ENCODE results near the gene CACNA1C. TPM values are rescaled to one million over a fixed set of nuclear protein-coding genes. Genes with fewer than 3 reads are reported as not detected.
A peak's percentile ranks its signal among the peaks of the same experiment; 100 is the strongest.

Gene CACNA1C
- total RNA-seq, 1 experiment from 2014 or later = 1.1 TPM

- Histone ChIP-seq H3K9ac (ENCODE audit: extremely low read depth, insufficient read length, low read length) (no peak overlapping the region), H3K4me2 (ENCODE audit: insufficient read depth, insufficient read length, low read length) (no peak overlapping the region), H2BK120ac (ENCODE audit: low read depth, low read length, poor library complexity, severe bottlenecking) (no peak overlapping the region), H3K27me3 (ENCODE audit: insufficient read depth, low read length) (no peaks in the 10 kb centered on the region), H3K23me2 (ENCODE audit: insufficient read length, low read depth, low read length, poor library complexity, severe bottlenecking) (no peaks in the 10 kb centered on the region), H3T11ph (ENCODE audit: low read length) (no peak overlapping the region), H2BK12ac (ENCODE audit: insufficient read length, low read depth, low read length) (no peak overlapping the region), H4K5ac (ENCODE audit: insufficient read length, low read depth, low read length) (no peak overlapping the region), H4K8ac (replicated peaks; ENCODE audit: insufficient read length, low read depth, low read length) (no peak overlapping the region), H4K20me1 (ENCODE audit: control insufficient read depth, insufficient read depth, insufficient read length) (no peaks in the 10 kb centered on the region), H3K4me1 (ENCODE audit: insufficient read depth, low read length) (peaks cover 1% of the 10 kb centered on the region; the same call in 1 of the 2 replicates), H3K14ac (ENCODE audit: insufficient read depth, low read length) (no peak overlapping the region; the same call in 1 of the 2 replicates), H2AFZ (ENCODE audit: low read length) (no peak overlapping the region), H3K27ac (ENCODE audit: insufficient read length, low read depth, low read length) (no peak overlapping the region), H3K79me1 (ENCODE audit: insufficient read depth, low read depth, low read length, poor library complexity, severe bottlenecking) (no peaks in the 10 kb centered on the region), H2BK15ac (ENCODE audit: low read depth, low read length) (no peak overlapping the region), H3K23ac (ENCODE audit: insufficient read length, low read depth, low read length) (no peak overlapping the region), H2AK5ac (ENCODE audit: insufficient read length, low read length) (no peak overlapping the region), H3K56ac (ENCODE audit: insufficient read length, low read depth, low read length) (no peak overlapping the region), H3K4ac (ENCODE audit: low read depth, low read length) (no peak overlapping the region), H3K9me3 (ENCODE audit: control insufficient read depth, low read depth, low read length) (no peaks in the 10 kb centered on the region), H3K79me2 (ENCODE audit: insufficient read depth, low read length) (no peaks in the 10 kb centered on the region), H2BK20ac (ENCODE audit: low read depth, low read length, poor library complexity, severe bottlenecking) (no peak overlapping the region), H4K91ac (ENCODE audit: insufficient read length, low read depth, low read length) (no peak overlapping the region), H2BK5ac (ENCODE audit: insufficient read length, low read length) (no peak overlapping the region), H3K18ac (ENCODE audit: insufficient read length, low read depth, low read length) (no peak overlapping the region)
- Mint-ChIP-seq H3K9me3 (no peaks in the 10 kb centered on the region), H3K36me3 (ENCODE audit: insufficient read depth in 1 of 3, low read depth in 3 of 3) (no peaks in the 10 kb centered on the region), H3K27ac (peak overlapping the region in 2 of 3 experiments; percentile 55 to 85; a peak in 3 of 7 replicates), H3K4me3 (no peak overlapping the region), H3K27me3 (ENCODE audit: low read depth) (no peaks in the 10 kb centered on the region), H3K4me1 (peaks cover 11 to 12% of the 10 kb centered on the region in 2 experiments)
- no CpG with 5 or more reads among the region's 9 CpGs for WGBS (ENCODE audit: extremely low coverage, insufficient read length, low lambda C conversion rate)
- DNase-seq = no peak
- TF ChIP-seq, protein P1, sequence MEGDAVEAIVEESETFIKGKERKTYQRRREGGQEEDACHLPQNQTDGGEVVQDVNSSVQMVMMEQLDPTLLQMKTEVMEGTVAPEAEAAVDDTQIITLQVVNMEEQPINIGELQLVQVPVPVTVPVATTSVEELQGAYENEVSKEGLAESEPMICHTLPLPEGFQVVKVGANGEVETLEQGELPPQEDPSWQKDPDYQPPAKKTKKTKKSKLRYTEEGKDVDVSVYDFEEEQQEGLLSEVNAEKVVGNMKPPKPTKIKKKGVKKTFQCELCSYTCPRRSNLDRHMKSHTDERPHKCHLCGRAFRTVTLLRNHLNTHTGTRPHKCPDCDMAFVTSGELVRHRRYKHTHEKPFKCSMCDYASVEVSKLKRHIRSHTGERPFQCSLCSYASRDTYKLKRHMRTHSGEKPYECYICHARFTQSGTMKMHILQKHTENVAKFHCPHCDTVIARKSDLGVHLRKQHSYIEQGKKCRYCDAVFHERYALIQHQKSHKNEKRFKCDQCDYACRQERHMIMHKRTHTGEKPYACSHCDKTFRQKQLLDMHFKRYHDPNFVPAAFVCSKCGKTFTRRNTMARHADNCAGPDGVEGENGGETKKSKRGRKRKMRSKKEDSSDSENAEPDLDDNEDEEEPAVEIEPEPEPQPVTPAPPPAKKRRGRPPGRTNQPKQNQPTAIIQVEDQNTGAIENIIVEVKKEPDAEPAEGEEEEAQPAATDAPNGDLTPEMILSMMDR (conservative IDR thresholded peaks at IDR 0.05) = no peak
Observed at GRCh38 chr12:2154050-2154449, 101.3 kb downstream of the CACNA1C start.

Data from H9 (cell line).